Right cardiac atrium (tissue), 5 donors: ENCODE data around the gene LGR5. TPM values are rescaled to one million over a fixed set of nuclear protein-coding genes. Genes with fewer than 3 reads are reported as not detected.
A peak's percentile ranks its signal among the peaks of the same experiment; 100 is the strongest.

Experiments used
- ATAC-seq, 2 donors: fragments of 200-7000 bp; cut with Tn5 transposase; one replicate each; pipeline versions ENCODE4 v1.8.0 to v1.9.1; 2020; ENCODE audit warnings: moderate library complexity in 2 of 2, mild to moderate bottlenecking in 1 of 2
- DNase-seq, 3 donors: peaks; one replicate each; pipeline ENCODE4 v3.0.0-alpha.2; 2020
- H3K27ac ChIP-seq: one replicate; pipeline ENCODE4 v1.5.1; 2013; ENCODE audit warnings: mild to moderate bottlenecking, low read length, control low read depth, moderate library complexity
- H3K27me3 ChIP-seq: one replicate; pipeline ENCODE4 v1.6.1; 2013; ENCODE audit not compliant: control insufficient read depth, insufficient read depth
- H3K4me1 ChIP-seq: one replicate; pipeline ENCODE4 v1.6.1; 2013; ENCODE audit warnings: low read length; ENCODE audit not compliant: control insufficient read depth, insufficient read depth
- H3K4me3 ChIP-seq: one replicate; pipeline ENCODE4 v1.5.1; 2013; ENCODE audit warnings: low read length, control low read depth
- H3K9me3 ChIP-seq: one replicate; pipeline ENCODE4 v1.6.1; 2013; ENCODE audit warnings: low read length; ENCODE audit not compliant: control insufficient read depth
- WGBS: extraction: QIAGEN DNeasy Blood & Tissue Kit; methylation state at CpG from one replicate; pipeline ENCODE4 v1.1.7; 2013; 5-methylcytosine and 5-hydroxymethylcytosine counted together
- intact Hi-C, 4 donors: fragments of 100-400 bp; cut with DNase I; formaldehyde crosslinking; loops; one replicate each; pipeline versions ENCODE4 v1.11.0 to v1.14.0; 2022 to 2023
- polyA plus RNA-seq: library from polyadenylated mRNA; stranded (reverse); fragments of 200-250 nt; gene quantifications from one replicate; pipeline ENCODE4 v1.2.3, GENCODE V29; 2013
- total RNA-seq, 4 donors: library from RNA; stranded (reverse); fragmentation: NEBNext Ultra II Directional; extraction: Animal tissue kit (Norgen Biotek cat#: 25700); gene quantifications; one replicate each; pipeline ENCODE4 v1.2.1, GENCODE V29; 2021
- donor health status: healthy with polysubstance abuse.
- donor health status: DM: no; HTN: yes; CAD: no.
- donor health status: DM: no; HTN: no; CAD: no.
- donor health status: DM: no; HTN: yes; CAD: no; lungs with severe emphysema.
- donor health status: DM: yes; HTN: yes; CAD: no.

LGR5 gene
- total and polyA plus RNA-seq, 5 donors, result 0.14 to 0.68 (median 0.29) TPM; not detected in 2

- Histone ChIP-seq H3K27me3 (peaks cover 2% of the 10 kb centered on the region), H3K4me3 (no peak overlapping the region), H3K27ac (no peak overlapping the region), H3K9me3 (no peaks in the 10 kb centered on the region), H3K4me1 (no peaks in the 10 kb centered on the region)
- WGBS, result 63% methylated on average over 3 of the region's 3 CpGs
- intact Hi-C loops, result no loop called here
- no peak for ATAC-seq
- no peak for DNase-seq
These were observed 15.6 kb downstream of the LGR5 start for GRCh38 chr12:71455028-71455737.

GRCh38 chr12:71456316-71456715, 16.7 kb downstream of the LGR5 start:
- no peak for ATAC-seq
- peaks cover 2% of the 10 kb centered on the region for H3K27me3 ChIP-seq
- no peak overlapping the region for H3K4me3 ChIP-seq
- H3K9me3 ChIP-seq, result no peaks in the 10 kb centered on the region
- no peak for DNase-seq
- intact Hi-C loops, result no loop called here
- no peak overlapping the region for H3K27ac ChIP-seq
- WGBS, result 80% methylated on average over 2 of the region's 2 CpGs
- no peaks in the 10 kb centered on the region for H3K4me1 ChIP-seq

- H3K27ac ChIP-seq, result no peak overlapping the region
- WGBS, result 83% methylated on average over 4 of the region's 4 CpGs
- ATAC-seq (no peak), DNase-seq (no peak)
- no peaks in the 10 kb centered on the region for H3K27me3 ChIP-seq
- H3K4me1 ChIP-seq, result no peaks in the 10 kb centered on the region
- no peak overlapping the region for H3K4me3 ChIP-seq
- intact Hi-C loops, result no loop called here
- no peaks in the 10 kb centered on the region for H3K9me3 ChIP-seq
These were observed 17.4 kb downstream of the LGR5 start for GRCh38 chr12:71456990-71457389.

- H3K27me3 ChIP-seq, result no peaks in the 10 kb centered on the region
- WGBS, result 79% methylated on average over 4 of the region's 4 CpGs
- intact Hi-C loops, result no loop called here
- H3K4me1 ChIP-seq, result no peaks in the 10 kb centered on the region
- ATAC-seq (no peak), DNase-seq (no peak)
- no peak overlapping the region for H3K27ac ChIP-seq
- no peaks in the 10 kb centered on the region for H3K9me3 ChIP-seq
- no peak overlapping the region for H3K4me3 ChIP-seq
These were observed 20.7 kb downstream of the LGR5 start for GRCh38 chr12:71460318-71460717.

GRCh38 chr12:71460850-71461609, 21.4 kb downstream of the LGR5 start:
- intact Hi-C loops, result no loop called here
- WGBS, result 82% methylated on average over 1 of the region's 1 CpG
- Histone ChIP-seq H3K27ac (no peak overlapping the region), H3K9me3 (no peaks in the 10 kb centered on the region), H3K27me3 (no peaks in the 10 kb centered on the region), H3K4me1 (no peaks in the 10 kb centered on the region), H3K4me3 (no peak overlapping the region)
- ATAC-seq (no peak), DNase-seq (no peak)

GRCh38 chr12:71461787-71462328, 22.3 kb downstream of the LGR5 start:
- ATAC-seq, result no peak
- WGBS, result 55% methylated on average over 2 of the region's 2 CpGs

GRCh38 chr12:71465796-71466195, 26.2 kb downstream of the LGR5 start:
- intact Hi-C loops, result no loop called here
- no peak for DNase-seq
- Histone ChIP-seq H3K27me3 (no peaks in the 10 kb centered on the region), H3K4me3 (no peak overlapping the region), H3K27ac (no peak overlapping the region), H3K4me1 (no peaks in the 10 kb centered on the region), H3K9me3 (no peaks in the 10 kb centered on the region)
- no peak for ATAC-seq

More at GRCh38 chr12:71461787-71462328, 22.3 kb downstream of the LGR5 start:
- no peak for DNase-seq
- Histone ChIP-seq H3K27me3 (no peaks in the 10 kb centered on the region), H3K27ac (no peak overlapping the region), H3K4me3 (no peak overlapping the region), H3K9me3 (no peaks in the 10 kb centered on the region), H3K4me1 (no peaks in the 10 kb centered on the region)
- intact Hi-C loops, result no loop called here

- peak in 1 of 2 donors; percentile 29 for ATAC-seq
- H3K27ac ChIP-seq, result no peak overlapping the region
- intact Hi-C loops, result no loop called here
- no peaks in the 10 kb centered on the region for H3K4me1 ChIP-seq
- no peak overlapping the region for H3K4me3 ChIP-seq
- no peaks in the 10 kb centered on the region for H3K9me3 ChIP-seq
- DNase-seq, result peak in 1 of 3 donors; percentile 17
- H3K27me3 ChIP-seq, result no peaks in the 10 kb centered on the region
- WGBS, result 56% methylated on average over 15 of the region's 15 CpGs
These were observed 29.7 kb downstream of the LGR5 start for GRCh38 chr12:71469258-71469750.

- H3K27ac ChIP-seq, result no peak overlapping the region
- H3K4me1 ChIP-seq, result no peaks in the 10 kb centered on the region
- ATAC-seq (no peak), DNase-seq (no peak)
- 49% methylated on average over 2 of the region's 2 CpGs for WGBS
- no peaks in the 10 kb centered on the region for H3K27me3 ChIP-seq
- no peaks in the 10 kb centered on the region for H3K9me3 ChIP-seq
- intact Hi-C loops, result no loop called here
- H3K4me3 ChIP-seq, result no peak overlapping the region
These were observed 32.9 kb downstream of the LGR5 start for GRCh38 chr12:71472441-71472911.

GRCh38 chr12:71474791-71475190, 35.2 kb downstream of the LGR5 start:
- no peak for ATAC-seq
- intact Hi-C loops, result no loop called here
- H3K27ac ChIP-seq, result no peak overlapping the region

GRCh38 chr12:71475280-71475679, 35.7 kb downstream of the LGR5 start:
- peak; percentile 28 to 68 (median 44) for DNase-seq
- no peaks in the 10 kb centered on the region for H3K9me3 ChIP-seq
- H3K4me3 ChIP-seq, result no peak overlapping the region
- no peaks in the 10 kb centered on the region for H3K27me3 ChIP-seq
- H3K4me1 ChIP-seq, result no peaks in the 10 kb centered on the region
- ATAC-seq, result peak; percentile 90 to 94
- WGBS, result 47% methylated on average over 5 of the region's 5 CpGs
- H3K27ac ChIP-seq, result no peak overlapping the region
- intact Hi-C loops, result no loop called here

More at GRCh38 chr12:71474791-71475190, 35.2 kb downstream of the LGR5 start:
- H3K27me3 ChIP-seq, result no peaks in the 10 kb centered on the region
- H3K4me1 ChIP-seq, result no peaks in the 10 kb centered on the region
- no peak for DNase-seq
- 53% methylated on average over 2 of the region's 2 CpGs for WGBS
- H3K9me3 ChIP-seq, result no peaks in the 10 kb centered on the region
- no peak overlapping the region for H3K4me3 ChIP-seq
